ENCODE results near the gene FBXO44.

Gene FBXO44

DNA sequence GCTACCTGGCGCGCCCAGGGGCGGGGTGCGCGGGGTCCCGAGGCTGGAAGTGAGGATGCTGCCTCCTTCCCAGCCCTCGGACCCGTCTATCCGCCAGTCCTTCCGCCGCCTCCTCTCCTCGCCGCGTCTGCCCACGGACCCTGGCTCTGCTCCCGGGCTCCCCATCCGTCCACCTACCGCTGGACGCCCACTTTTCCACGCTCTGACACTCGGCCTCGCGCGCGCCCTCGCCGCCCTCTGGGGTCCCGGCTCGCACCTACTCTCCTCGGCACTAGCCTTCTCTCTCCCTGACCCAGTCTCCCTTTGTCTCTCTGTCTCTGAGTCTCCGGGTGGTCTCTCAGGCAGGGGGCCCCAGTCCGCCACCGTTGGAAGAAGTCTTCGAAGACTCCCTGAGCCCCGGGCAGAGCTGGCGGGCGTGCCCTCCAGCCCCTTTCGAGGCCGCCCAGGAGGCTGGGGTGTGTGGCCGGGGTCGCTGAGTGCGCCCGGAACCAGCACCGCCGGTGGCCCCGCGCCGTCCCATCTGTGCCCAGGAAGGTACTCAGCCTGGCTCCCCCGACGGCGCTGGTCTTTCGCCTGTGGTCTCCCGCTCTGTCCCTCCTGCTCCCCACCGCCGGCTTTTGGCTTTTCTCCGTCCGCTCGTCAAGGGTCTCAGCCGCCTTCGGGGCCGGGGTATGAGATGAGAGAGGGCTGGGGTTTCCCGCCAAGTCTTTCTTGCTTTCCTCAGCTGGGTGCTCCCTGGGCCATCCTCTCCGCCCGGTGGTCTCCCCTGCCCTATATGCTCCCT, 37.4 kb downstream of the FBXO44 start:
- no peak for DNase-seq (ENCODE audit: low read depth, low spot score)
- Histone ChIP-seq H3K4me3 (ENCODE audit: insufficient read length, low read depth) (peak overlapping the region; percentile 80), H3K9ac (ENCODE audit: insufficient read length, low read depth) (peak overlapping the region; percentile 90), H3K9me3 (ENCODE audit: insufficient read depth, low read length) (no peaks in the 10 kb centered on the region), H3K4me1 (ENCODE audit: insufficient read depth, insufficient read length) (peaks cover 10% of the 10 kb centered on the region), H3K36me3 (ENCODE audit: insufficient read depth, insufficient read length, low read length) (no peaks in the 10 kb centered on the region), H3K27me3 (ENCODE audit: insufficient read depth, insufficient read length) (no peaks in the 10 kb centered on the region)
- no peak for TF ChIP-seq ZNF274 (IDR thresholded peaks at IDR 0.05; ENCODE audit: low read depth, low read length)
- no peak for TF ChIP-seq YY1 (IDR thresholded peaks at IDR 0.05; ENCODE audit: insufficient read depth, insufficient read length)
- no peak for TF ChIP-seq SUZ12 (IDR thresholded peaks at IDR 0.05; ENCODE audit: extremely low read depth, insufficient read depth, insufficient read length)

DNA sequence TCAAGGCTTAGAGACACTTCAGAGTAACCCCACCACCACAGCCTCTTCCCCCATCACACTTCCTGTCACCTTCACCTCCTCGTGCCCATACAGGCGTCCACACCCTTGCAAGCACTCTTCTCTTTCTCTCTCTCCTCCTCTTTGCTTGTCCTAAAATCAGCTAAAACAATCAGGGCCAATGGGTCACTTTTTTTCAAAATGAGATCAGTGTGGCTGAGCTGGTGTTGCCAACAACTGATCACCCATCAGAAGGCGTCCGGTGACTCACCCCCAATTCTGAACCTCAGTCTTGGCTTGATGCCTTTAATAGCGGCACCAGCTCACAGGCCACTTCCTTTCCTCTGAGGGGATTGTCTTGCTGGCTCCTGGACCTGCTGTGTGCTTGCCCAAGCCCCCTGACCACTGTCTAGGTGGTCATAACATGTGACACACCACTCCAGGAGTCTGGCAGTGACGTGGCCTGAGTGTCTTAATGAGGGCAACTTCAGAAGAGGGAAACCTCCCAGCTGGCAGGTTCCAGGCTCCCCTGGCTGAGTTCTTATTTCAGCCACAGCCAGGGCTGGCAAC, 38.4 kb downstream of the FBXO44 start:
- Histone ChIP-seq H3K9ac (ENCODE audit: insufficient read length, low read depth) (peak overlapping the region; percentile 90), H3K36me3 (ENCODE audit: insufficient read depth, insufficient read length, low read length) (no peaks in the 10 kb centered on the region), H3K4me3 (ENCODE audit: insufficient read length, low read depth) (peak overlapping the region; percentile 80), H3K4me1 (ENCODE audit: insufficient read depth, insufficient read length) (peaks cover 10% of the 10 kb centered on the region), H3K27me3 (ENCODE audit: insufficient read depth, insufficient read length) (no peaks in the 10 kb centered on the region), H3K9me3 (ENCODE audit: insufficient read depth, low read length) (no peaks in the 10 kb centered on the region)
- no peak for DNase-seq (ENCODE audit: low read depth, low spot score)
- TF ChIP-seq ZNF274 (IDR thresholded peaks at IDR 0.05; ENCODE audit: low read depth, low read length) (no peak), SUZ12 (IDR thresholded peaks at IDR 0.05; ENCODE audit: extremely low read depth, insufficient read depth, insufficient read length) (no peak), YY1 (IDR thresholded peaks at IDR 0.05; ENCODE audit: insufficient read depth, insufficient read length) (no peak)

DNA sequence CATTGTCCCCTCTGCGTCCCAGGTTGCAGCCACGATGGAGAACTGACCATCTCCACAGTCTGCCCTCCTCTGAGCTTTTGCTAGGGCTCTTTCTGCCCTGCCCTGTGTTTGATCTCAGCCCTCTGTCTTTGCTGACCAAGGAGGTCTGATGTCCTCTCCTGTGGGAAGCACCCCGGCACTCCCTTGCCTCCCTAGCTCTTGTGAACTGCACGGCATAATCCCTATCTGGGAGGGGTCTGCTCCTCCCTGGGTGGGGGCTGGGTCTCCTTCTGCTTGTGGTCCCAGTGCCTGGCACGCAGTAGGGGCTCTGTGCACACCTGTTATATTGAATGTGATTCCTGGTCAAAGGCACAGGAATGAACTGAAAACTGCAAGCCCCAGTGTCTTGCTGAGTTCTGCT, 39.2 kb downstream of the FBXO44 start:
- H3K4me3 ChIP-seq (ENCODE audit: insufficient read length, low read depth), result no peak overlapping the region
- peak overlapping the region; percentile 90 for H3K9ac ChIP-seq (ENCODE audit: insufficient read length, low read depth)
- no peak for TF ChIP-seq ZNF274 (IDR thresholded peaks at IDR 0.05; ENCODE audit: low read depth, low read length)
- no peak for TF ChIP-seq SUZ12 (IDR thresholded peaks at IDR 0.05; ENCODE audit: extremely low read depth, insufficient read depth, insufficient read length)
- no peak for TF ChIP-seq YY1 (IDR thresholded peaks at IDR 0.05; ENCODE audit: insufficient read depth, insufficient read length)

DNA sequence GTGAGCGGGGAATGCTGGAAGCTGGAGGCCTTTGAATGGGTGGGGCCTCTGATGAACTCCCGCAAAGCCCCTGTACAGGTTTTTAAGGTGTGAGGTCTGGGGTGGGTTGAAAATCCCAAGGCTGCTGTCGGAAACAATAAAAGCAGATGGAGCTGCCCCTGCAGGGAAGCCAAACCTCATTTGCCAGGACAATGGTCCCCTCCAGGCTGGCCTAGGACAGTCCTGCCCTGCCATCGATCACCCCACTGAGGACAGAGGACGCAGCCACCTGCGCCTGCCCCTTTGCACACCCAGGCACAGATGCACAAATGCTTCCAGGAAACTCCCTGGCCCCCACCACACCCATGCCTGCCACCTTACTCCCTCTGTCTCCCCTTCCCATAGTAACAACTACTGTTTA, 41.2 kb downstream of the FBXO44 start:
- TF ChIP-seq YY1 (IDR thresholded peaks at IDR 0.05; ENCODE audit: insufficient read depth, insufficient read length) (no peak), SUZ12 (IDR thresholded peaks at IDR 0.05; ENCODE audit: extremely low read depth, insufficient read depth, insufficient read length) (no peak), ZNF274 (IDR thresholded peaks at IDR 0.05; ENCODE audit: low read depth, low read length) (no peak)
- no peak overlapping the region for H3K9ac ChIP-seq (ENCODE audit: insufficient read length, low read depth)
- H3K4me1 ChIP-seq (ENCODE audit: insufficient read depth, insufficient read length), result peaks cover 8% of the 10 kb centered on the region
- DNase-seq (ENCODE audit: low read depth, low spot score), result no peak
- H3K36me3 ChIP-seq (ENCODE audit: insufficient read depth, insufficient read length, low read length), result no peaks in the 10 kb centered on the region
- no peaks in the 10 kb centered on the region for H3K27me3 ChIP-seq (ENCODE audit: insufficient read depth, insufficient read length)
- no peaks in the 10 kb centered on the region for H3K9me3 ChIP-seq (ENCODE audit: insufficient read depth, low read length)
- no peak overlapping the region for H3K4me3 ChIP-seq (ENCODE audit: insufficient read length, low read depth)

More for the DNA sequence above, 39.2 kb downstream of the FBXO44 start:
- DNase-seq (ENCODE audit: low read depth, low spot score), result no peak
- Histone ChIP-seq H3K36me3 (ENCODE audit: insufficient read depth, insufficient read length, low read length) (no peaks in the 10 kb centered on the region), H3K27me3 (ENCODE audit: insufficient read depth, insufficient read length) (no peaks in the 10 kb centered on the region), H3K4me1 (ENCODE audit: insufficient read depth, insufficient read length) (peaks cover 5% of the 10 kb centered on the region), H3K9me3 (ENCODE audit: insufficient read depth, low read length) (no peaks in the 10 kb centered on the region)

DNA sequence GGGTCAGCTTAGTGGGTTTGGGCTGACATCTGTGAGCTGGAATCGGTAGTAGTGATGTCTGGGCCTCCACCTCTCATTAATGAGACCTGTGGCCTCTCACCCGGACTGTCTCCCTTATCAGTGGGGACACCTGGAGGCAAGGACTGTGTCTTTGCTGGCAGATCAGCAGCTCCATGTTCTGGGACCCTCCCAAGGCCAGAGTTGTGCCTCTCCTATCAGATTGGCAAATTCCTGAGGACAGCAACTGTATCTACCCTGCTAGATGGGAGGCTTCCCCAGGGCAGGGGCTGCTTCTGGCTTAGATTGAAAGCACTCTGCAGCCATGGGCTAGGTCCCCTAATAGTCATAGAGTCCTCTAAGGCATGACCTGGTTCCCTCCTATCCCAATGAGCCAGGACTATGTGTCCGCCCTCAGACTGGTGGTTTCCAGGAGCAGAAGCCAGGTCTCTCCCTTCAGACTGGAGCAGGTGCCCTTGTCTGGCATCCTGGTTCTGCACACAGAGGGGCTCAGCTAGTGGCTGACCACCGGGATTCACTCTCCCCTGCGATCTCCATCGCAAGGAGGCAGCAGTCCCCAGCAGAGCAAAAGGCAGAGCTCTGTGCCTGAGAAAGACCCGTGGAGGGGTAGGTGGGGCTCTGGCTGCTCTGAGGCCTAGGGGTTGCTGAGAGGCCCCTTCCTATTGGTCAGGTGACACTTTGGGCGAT, 42.7 kb downstream of the FBXO44 start:
- no peak overlapping the region for H3K9ac ChIP-seq (ENCODE audit: insufficient read length, low read depth)
- no peaks in the 10 kb centered on the region for H3K27me3 ChIP-seq (ENCODE audit: insufficient read depth, insufficient read length)
- TF ChIP-seq YY1 (IDR thresholded peaks at IDR 0.05; ENCODE audit: insufficient read depth, insufficient read length) (no peak), SUZ12 (IDR thresholded peaks at IDR 0.05; ENCODE audit: extremely low read depth, insufficient read depth, insufficient read length) (no peak), ZNF274 (IDR thresholded peaks at IDR 0.05; ENCODE audit: low read depth, low read length) (no peak)
- DNase-seq (ENCODE audit: low read depth, low spot score), result no peak
- no peak overlapping the region for H3K4me3 ChIP-seq (ENCODE audit: insufficient read length, low read depth)
- no peaks in the 10 kb centered on the region for H3K36me3 ChIP-seq (ENCODE audit: insufficient read depth, insufficient read length, low read length)
- peaks cover 10% of the 10 kb centered on the region for H3K4me1 ChIP-seq (ENCODE audit: insufficient read depth, insufficient read length)
- no peaks in the 10 kb centered on the region for H3K9me3 ChIP-seq (ENCODE audit: insufficient read depth, low read length)

DNA sequence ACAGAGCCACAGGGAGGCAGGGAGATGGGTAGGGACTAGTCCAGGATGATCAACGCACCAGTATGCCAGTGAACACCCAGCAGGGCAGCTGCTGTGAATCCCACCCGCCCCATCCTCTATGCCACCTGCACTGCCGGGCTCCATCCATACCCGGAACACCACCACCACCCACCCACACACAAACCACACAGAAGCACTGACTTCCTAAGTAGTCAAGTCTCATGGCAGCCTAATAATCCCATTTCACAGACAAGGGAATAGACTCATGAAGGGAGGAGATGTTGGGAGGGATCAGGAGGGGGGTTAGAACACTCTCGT, 43.2 kb downstream of the FBXO44 start:
- H3K9ac ChIP-seq (ENCODE audit: insufficient read length, low read depth), result no peak overlapping the region
- no peak for DNase-seq (ENCODE audit: low read depth, low spot score)
- no peaks in the 10 kb centered on the region for H3K9me3 ChIP-seq (ENCODE audit: insufficient read depth, low read length)
- H3K4me1 ChIP-seq (ENCODE audit: insufficient read depth, insufficient read length), result peaks cover 10% of the 10 kb centered on the region
- TF ChIP-seq ZNF274 (IDR thresholded peaks at IDR 0.05; ENCODE audit: low read depth, low read length) (no peak), SUZ12 (IDR thresholded peaks at IDR 0.05; ENCODE audit: extremely low read depth, insufficient read depth, insufficient read length) (no peak), YY1 (IDR thresholded peaks at IDR 0.05; ENCODE audit: insufficient read depth, insufficient read length) (no peak)
- H3K27me3 ChIP-seq (ENCODE audit: insufficient read depth, insufficient read length), result no peaks in the 10 kb centered on the region
- no peaks in the 10 kb centered on the region for H3K36me3 ChIP-seq (ENCODE audit: insufficient read depth, insufficient read length, low read length)
- no peak overlapping the region for H3K4me3 ChIP-seq (ENCODE audit: insufficient read length, low read depth)

Data from NT2/D1 (cell line).